IMR-90 (cell line): ENCODE measurements around the gene HOXC13. TPM values are rescaled to one million over a fixed set of nuclear protein-coding genes. Genes with fewer than 3 reads are reported as not detected.

Source experiments
- ATAC-seq: fragments of 200-7000 bp; cut with Tn5 transposase; 2 replicates; pipeline ENCODE4 v1.9.1; 2020; ENCODE audit warnings: low read depth, mild to moderate bottlenecking, moderate library complexity
- BruUV-seq: library from RNA; stranded (reverse); fragments of 400-500 nt; replicated peaks from 2 replicates; lab custom pipeline; 2021; lab: Mats Ljungman, UMichigan
- CTCF ChIA-PET: fragments of 300-600 bp; formaldehyde crosslinking; extraction: SDS; loops from one replicate; lab custom pipeline; 2021; ENCODE audit warnings: antibody characterized with exemption; lab: Yijun Ruan, JAX
- POLR2A ChIA-PET: fragments of 300-600 bp; sonication (Branson Sonifier 250); formaldehyde crosslinking; loops from one replicate; lab custom pipeline; 2022; ENCODE audit warnings: antibody characterized with exemption; ENCODE audit not compliant: unreplicated experiment; lab: Charles Lee
- DNase-seq: peaks from one replicate; pipeline ENCODE4 v3.0.0; 2013
- H2AFZ ChIP-seq: replicated peaks from 2 replicates; pipeline ENCODE3; 2013; ENCODE audit warnings: low read length, mild to moderate bottlenecking; ENCODE audit not compliant: poor library complexity
- H2AK5ac ChIP-seq: 2 replicates; pipeline ENCODE4 v1.6.1; 2013; ENCODE audit warnings: low read depth, low read length, inconsistent platforms
- H2AK9ac ChIP-seq: replicated peaks from 2 replicates; pipeline ENCODE3; 2013; ENCODE audit warnings: mild to moderate bottlenecking, low read depth, low read length, moderate library complexity; ENCODE audit not compliant: poor library complexity
- H2BK120ac ChIP-seq: 2 replicates; pipeline ENCODE4 v1.6.1; 2013; ENCODE audit warnings: low read depth, low read length, inconsistent platforms
- H2BK15ac ChIP-seq: 3 replicates; pipeline ENCODE4 v1.6.1; 2013; ENCODE audit warnings: low read depth, low read length, inconsistent platforms
- H2BK20ac ChIP-seq: 2 replicates; pipeline ENCODE4 v1.6.1; 2013; ENCODE audit warnings: low read depth, mild to moderate bottlenecking, inconsistent platforms, low read length, moderate library complexity
- H2BK5ac ChIP-seq: 2 replicates; pipeline ENCODE4 v1.6.1; 2013; ENCODE audit warnings: mild to moderate bottlenecking, low read depth, low read length, inconsistent platforms; ENCODE audit not compliant: poor library complexity, severe bottlenecking
- H3K14ac ChIP-seq: replicated peaks from 2 replicates; pipeline ENCODE4 v1.6.1; 2013; ENCODE audit warnings: low read depth, low read length, inconsistent platforms
- H3K18ac ChIP-seq: 2 replicates; pipeline ENCODE4 v1.6.1; 2013; ENCODE audit warnings: low read depth, low read length, control low read depth
- H3K23ac ChIP-seq: 2 replicates; pipeline ENCODE4 v1.6.1; 2013; ENCODE audit warnings: low read depth, low read length, inconsistent platforms
- H3K27ac ChIP-seq: 2 replicates; pipeline ENCODE4 v1.5.1; 2013; ENCODE audit warnings: mild to moderate bottlenecking, control low read depth, low read length; ENCODE audit not compliant: insufficient read depth
- H3K27me3 ChIP-seq: 2 replicates; pipeline ENCODE4 v1.6.1; 2013; ENCODE audit warnings: low read length; ENCODE audit not compliant: control insufficient read depth, insufficient read depth
- H3K36me3 ChIP-seq: 2 replicates; pipeline ENCODE4 v1.6.1; 2013; ENCODE audit warnings: low read length, mixed read lengths; ENCODE audit not compliant: control insufficient read depth, insufficient read depth
- H3K4ac ChIP-seq: 2 replicates; pipeline ENCODE4 v1.6.1; 2013; ENCODE audit warnings: low read depth, low read length, inconsistent platforms
- H3K4me1 ChIP-seq: 2 replicates; pipeline ENCODE4 v1.6.1; 2013; ENCODE audit warnings: low read length, mixed read lengths; ENCODE audit not compliant: control insufficient read depth, insufficient read depth
- H3K4me2 ChIP-seq: 2 replicates; pipeline ENCODE4 v1.6.1; 2013; ENCODE audit warnings: low read depth, mild to moderate bottlenecking, control low read depth, low read length, moderate library complexity
- H3K4me3 ChIP-seq: 2 replicates; pipeline ENCODE4 v1.5.1; 2013; ENCODE audit warnings: low read depth, mild to moderate bottlenecking, control low read depth, low read length, moderate library complexity; ENCODE audit not compliant: insufficient read depth
- H3K56ac ChIP-seq: 2 replicates; pipeline ENCODE4 v1.6.1; 2013; ENCODE audit warnings: low read length, inconsistent platforms; ENCODE audit not compliant: insufficient read depth; ENCODE audit errors: extremely low read depth
- H3K79me1 ChIP-seq, 2 experiments: 2 replicates each; pipeline ENCODE4 v1.6.1; 2013; ENCODE audit warnings: low read length in 2 of 2, inconsistent platforms in 1 of 2, low read depth in 1 of 2
- H3K9ac ChIP-seq: 2 replicates; pipeline ENCODE4 v1.6.1; 2013; ENCODE audit warnings: low read depth, low read length, control low read depth
- H3K9me1 ChIP-seq: 2 replicates; pipeline ENCODE4 v1.6.1; 2013; ENCODE audit warnings: low read length, inconsistent platforms; ENCODE audit not compliant: insufficient read depth
- H3K9me3 ChIP-seq: 2 replicates; pipeline ENCODE4 v1.6.1; 2013; ENCODE audit warnings: low read length; ENCODE audit not compliant: control insufficient read depth, insufficient read depth
- H4K20me1 ChIP-seq: 2 replicates; pipeline ENCODE4 v1.6.1; 2013; ENCODE audit warnings: low read length, inconsistent platforms; ENCODE audit not compliant: insufficient read depth
- H4K5ac ChIP-seq: 2 replicates; pipeline ENCODE4 v1.6.1; 2013; ENCODE audit warnings: mild to moderate bottlenecking, low read depth, low read length, control low read depth
- H4K8ac ChIP-seq, 2 experiments: 2 replicates each; pipeline ENCODE4 v1.6.1; 2013; ENCODE audit warnings: low read depth in 2 of 2, low read length in 2 of 2, control low read depth in 1 of 2, inconsistent platforms in 1 of 2
- H4K91ac ChIP-seq: 2 replicates; pipeline ENCODE4 v1.6.1; 2013; ENCODE audit warnings: low read depth, low read length, inconsistent platforms; ENCODE audit not compliant: insufficient read depth
- BHLHE40 ChIP-seq: fragments of 150-350 bp; IDR thresholded peaks from 2 replicates; pipeline ENCODE4 v1.6.1; 2016; ENCODE audit warnings: mild to moderate bottlenecking, low read depth, low read length
- CEBPB ChIP-seq: IDR thresholded peaks from 2 replicates; pipeline ENCODE4 v1.6.1; 2012; ENCODE audit warnings: low read depth, low read length, improper control_type of control experiment
- CHD1 ChIP-seq: IDR thresholded peaks from 2 replicates; pipeline ENCODE4 v1.6.1; 2012; ENCODE audit warnings: low read depth, low read length, improper control_type of control experiment
- ELK1 ChIP-seq: fragments of 150-350 bp; IDR thresholded peaks from 2 replicates; pipeline ENCODE4 v1.6.1; 2016; ENCODE audit warnings: low read depth, mild to moderate bottlenecking, low read length, moderate library complexity, borderline replicate concordance
- MAFK ChIP-seq: IDR thresholded peaks from 2 replicates; pipeline ENCODE4 v1.6.1; 2012; ENCODE audit warnings: low read depth, low read length, improper control_type of control experiment
- MAZ ChIP-seq: IDR thresholded peaks from 2 replicates; pipeline ENCODE4 v1.6.1; 2012; ENCODE audit warnings: low read depth, mild to moderate bottlenecking, low read length, improper control_type of control experiment, moderate library complexity, borderline replicate concordance
- MXI1 ChIP-seq: IDR thresholded peaks from 2 replicates; pipeline ENCODE4 v1.6.1; 2012; ENCODE audit warnings: low read depth, mild to moderate bottlenecking, low read length, moderate library complexity, borderline replicate concordance
- NFE2L2 ChIP-seq: fragments of 150-350 bp; IDR thresholded peaks from 2 replicates; pipeline ENCODE4 v1.6.1; 2016; ENCODE audit warnings: low read depth, mild to moderate bottlenecking, low read length
- POLR2A ChIP-seq: IDR thresholded peaks from 2 replicates; pipeline ENCODE4 v1.6.1; 2012; ENCODE audit warnings: mild to moderate bottlenecking, low read depth, low read length
- RAD21 ChIP-seq: IDR thresholded peaks from 2 replicates; pipeline ENCODE4 v1.6.1; 2012; ENCODE audit warnings: low read length, improper control_type of control experiment
- RCOR1 ChIP-seq: IDR thresholded peaks from 2 replicates; pipeline ENCODE4 v1.6.1; 2012; ENCODE audit warnings: mild to moderate bottlenecking, low read length, improper control_type of control experiment; ENCODE audit not compliant: insufficient replicate concordance
- RFX5 ChIP-seq: IDR thresholded peaks from 2 replicates; pipeline ENCODE4 v1.8.0; 2012; ENCODE audit warnings: low read depth, mild to moderate bottlenecking, low read length, moderate library complexity
- USF2 ChIP-seq: fragments of 150-350 bp; IDR thresholded peaks from 2 replicates; pipeline ENCODE4 v1.6.1; 2017; ENCODE audit warnings: mild to moderate bottlenecking, antibody characterized with exemption, low read length, low read depth
- WGBS, 2 experiments: methylation state at CpG; one replicate each; pipeline versions ENCODE4 v1.1.5 to v1.1.7; 2013; ENCODE audit warnings: missing lambda C conversion rate in 2 of 2; ENCODE audit not compliant: insufficient read length in 1 of 2; ENCODE audit errors: extremely low coverage in 2 of 2; 5-methylcytosine and 5-hydroxymethylcytosine counted together
- dilution Hi-C: fragments of 300-500 bp; cut with HindIII; formaldehyde crosslinking; loops from one replicate; pipeline ENCODE4 v1.14.3; 2018; ENCODE audit warnings: low sequenced_read_pairs; ENCODE audit not compliant: unreplicated experiment
- in situ Hi-C: fragments of 300-500 bp; cut with MboI; formaldehyde crosslinking; loops from 3 replicates; pipeline ENCODE4 v1.14.3; 2019; ENCODE audit warnings: low sequenced_read_pairs, inconsistent platforms, mixed read lengths
- intact Hi-C: fragments of 100-400 bp; cut with micrococcal nuclease; formaldehyde crosslinking; loops from 2 replicates; pipeline ENCODE4 v1.10.0; 2022
- polyA plus RNA-seq, 3 experiments: library from polyadenylated mRNA; depleted of rRNA; stranded (reverse); fragments of >200 nt; gene quantifications; 2 replicates each; pipeline ENCODE4 v1.2.3, GENCODE V29; 2012; ENCODE audit warnings: low replicate concordance in 1 of 3
- total RNA-seq: library from RNA; depleted of rRNA; stranded (reverse); fragments of >200 nt; gene quantifications from 2 replicates; pipeline ENCODE4 v1.2.3, GENCODE V29; 2012
- TF ChIP-seq, protein P1 (sequence below): conservative IDR thresholded peaks from 2 replicates; pipeline ENCODE4 v1.5.1; 2012; ENCODE audit warnings: mild to moderate bottlenecking, low read depth, low read length, improper control_type of control experiment

The HOXC13 gene
- total and polyA plus RNA-seq, 2 of the 4 experiments (the other 2 are of a cell fraction), result not detected

DNA sequence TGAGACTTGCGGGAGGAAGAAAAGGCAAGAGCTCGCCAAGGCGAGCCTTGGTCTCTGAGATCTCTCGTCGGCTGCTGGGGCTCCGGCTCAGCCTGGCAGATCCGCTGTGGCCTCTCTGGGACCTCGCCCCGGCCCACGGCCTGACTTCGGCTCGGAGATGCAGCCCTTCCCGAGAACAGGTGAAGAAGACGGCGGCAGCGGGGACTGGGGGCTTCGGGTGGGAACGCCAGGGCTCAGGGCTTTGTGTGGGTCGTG lies 55.3 kb downstream of the HOXC13 start:
- Histone ChIP-seq H4K20me1 (no peaks in the 10 kb centered on the region; the same call in 1 of the 2 replicates), H3K4me2 (no peak overlapping the region), H4K8ac (no peak overlapping the region), H4K5ac (no peak overlapping the region), H2BK5ac (no peak overlapping the region), H3K56ac (no peak overlapping the region), H2BK20ac (no peak overlapping the region), H3K36me3 (no peaks in the 10 kb centered on the region), H2AK9ac (no peak overlapping the region), H3K9me3 (peaks cover 19% of the 10 kb centered on the region), H3K9me1 (no peaks in the 10 kb centered on the region), H3K4me3 (no peak overlapping the region), H4K91ac (no peak overlapping the region), H3K18ac (no peak overlapping the region), H3K79me1 (no peaks in the 10 kb centered on the region), H3K9ac (no peak overlapping the region), H3K14ac (no peak overlapping the region), H3K4me1 (peaks cover 3% of the 10 kb centered on the region; the same call in 1 of the 2 replicates), H3K23ac (no peak overlapping the region), H3K4ac (no peak overlapping the region), H2BK120ac (no peak overlapping the region), H3K27me3 (peaks cover 98% of the 10 kb centered on the region), H2AFZ (no peak overlapping the region), H2AK5ac (no peak overlapping the region), H2BK15ac (no peak overlapping the region), H3K27ac (no peak overlapping the region)
- TF ChIP-seq CHD1 (no peak), RFX5 (no peak), MXI1 (no peak), MAZ (no peak), POLR2A (no peak), RCOR1 (no peak), RAD21 (no peak), ELK1 (no peak), MAFK (no peak), USF2 (no peak), CEBPB (no peak), NFE2L2 (no peak), BHLHE40 (no peak)
- TF ChIP-seq, protein P1, sequence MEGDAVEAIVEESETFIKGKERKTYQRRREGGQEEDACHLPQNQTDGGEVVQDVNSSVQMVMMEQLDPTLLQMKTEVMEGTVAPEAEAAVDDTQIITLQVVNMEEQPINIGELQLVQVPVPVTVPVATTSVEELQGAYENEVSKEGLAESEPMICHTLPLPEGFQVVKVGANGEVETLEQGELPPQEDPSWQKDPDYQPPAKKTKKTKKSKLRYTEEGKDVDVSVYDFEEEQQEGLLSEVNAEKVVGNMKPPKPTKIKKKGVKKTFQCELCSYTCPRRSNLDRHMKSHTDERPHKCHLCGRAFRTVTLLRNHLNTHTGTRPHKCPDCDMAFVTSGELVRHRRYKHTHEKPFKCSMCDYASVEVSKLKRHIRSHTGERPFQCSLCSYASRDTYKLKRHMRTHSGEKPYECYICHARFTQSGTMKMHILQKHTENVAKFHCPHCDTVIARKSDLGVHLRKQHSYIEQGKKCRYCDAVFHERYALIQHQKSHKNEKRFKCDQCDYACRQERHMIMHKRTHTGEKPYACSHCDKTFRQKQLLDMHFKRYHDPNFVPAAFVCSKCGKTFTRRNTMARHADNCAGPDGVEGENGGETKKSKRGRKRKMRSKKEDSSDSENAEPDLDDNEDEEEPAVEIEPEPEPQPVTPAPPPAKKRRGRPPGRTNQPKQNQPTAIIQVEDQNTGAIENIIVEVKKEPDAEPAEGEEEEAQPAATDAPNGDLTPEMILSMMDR, result no peak
- in situ Hi-C loops, result loop anchor here (10.0 kb wide), 2 partner anchors 229 to 381 kb away; no protein-coding TSS in a partner anchor
- intact Hi-C loops, result no loop called here
- ATAC-seq (no peak), DNase-seq (no peak)
- ChIA-PET CTCF (no interaction called here), POLR2A (no interaction called here)
- 4% methylated on average over 10 of the region's 19 CpGs; no CpG with 5 or more reads in 1 of the 2 experiments for WGBS, 2 experiments
- dilution Hi-C loops, result no loop called here
- no TSS peak for BruUV-seq
